Left kidney (tissue), 2 donors: Measurements from ENCODE around the gene GOT1. TPM values are rescaled to one million over a fixed set of nuclear protein-coding genes. Genes with fewer than 3 reads are reported as not detected.

Source experiments
- DNase-seq: peaks from one replicate; pipeline ENCODE4 v3.0.0-alpha.2; 2013
- polyA plus RNA-seq: library from polyadenylated mRNA; unstranded; fragments of 120-200 nt; gene quantifications from one replicate; pipeline ENCODE4 v1.2.1, GENCODE V29; 2013; ENCODE audit not compliant: insufficient read length

Gene GOT1
- polyA plus RNA-seq, 1 donor, result 85.9 TPM

GRCh38 chr10:99399664-99400063, 30.8 kb downstream of the GOT1 start:
- no peak for DNase-seq

- no peak for DNase-seq
Observed at GRCh38 chr10:99396471-99396870, 34.0 kb downstream of the GOT1 start.

- DNase-seq, result peak; percentile 38
Observed at GRCh38 chr10:99395750-99396445, 34.5 kb downstream of the GOT1 start.

GRCh38 chr10:99394761-99395386, 35.5 kb downstream of the GOT1 start:
- no peak for DNase-seq

GRCh38 chr10:99394256-99394655, 36.2 kb downstream of the GOT1 start:
- DNase-seq, result no peak

- DNase-seq, result no peak
Observed at GRCh38 chr10:99393683-99394082, 36.7 kb downstream of the GOT1 start.

GRCh38 chr10:99393036-99393435, 37.4 kb downstream of the GOT1 start:
- no peak for DNase-seq

GRCh38 chr10:99391346-99391745, 39.1 kb downstream of the GOT1 start:
- no peak for DNase-seq

- no peak for DNase-seq
Observed at GRCh38 chr10:99389729-99390480, 40.5 kb downstream of the GOT1 start.

GRCh38 chr10:99387541-99387940, 42.9 kb downstream of the GOT1 start:
- DNase-seq, result no peak

- DNase-seq, result no peak
Observed at GRCh38 chr10:99387071-99387470, 43.4 kb downstream of the GOT1 start.

GRCh38 chr10:99382176-99382575, 48.2 kb downstream of the GOT1 start:
- DNase-seq, result no peak

GRCh38 chr10:99375426-99375825, 55.0 kb downstream of the GOT1 start:
- DNase-seq, result no peak

- no peak for DNase-seq
Observed at GRCh38 chr10:99374972-99375371, 55.5 kb downstream of the GOT1 start.

- DNase-seq, result no peak
Observed at GRCh38 chr10:99374526-99374925, 55.9 kb downstream of the GOT1 start.

GRCh38 chr10:99372546-99373271, 57.7 kb downstream of the GOT1 start:
- DNase-seq, result no peak

GRCh38 chr10:99370993-99371392, 59.4 kb downstream of the GOT1 start:
- no peak for DNase-seq

- DNase-seq, result no peak
Observed at GRCh38 chr10:99369551-99369950, 60.9 kb downstream of the GOT1 start.

GRCh38 chr10:99369126-99369525, 61.3 kb downstream of the GOT1 start:
- DNase-seq, result no peak

GRCh38 chr10:99368646-99369045, 61.8 kb downstream of the GOT1 start:
- DNase-seq, result no peak

- no peak for DNase-seq
Observed at GRCh38 chr10:99366666-99367065, 63.8 kb downstream of the GOT1 start.

- no peak for DNase-seq
Observed at GRCh38 chr10:99365736-99366135, 64.7 kb downstream of the GOT1 start.

- no peak for DNase-seq
Observed at GRCh38 chr10:99365311-99365710, 65.1 kb downstream of the GOT1 start.
